ENCODE results near the gene NR0B2. TPM values are rescaled to one million over a fixed set of nuclear protein-coding genes. Genes with fewer than 3 reads are reported as not detected.

Gene NR0B2, protein sequence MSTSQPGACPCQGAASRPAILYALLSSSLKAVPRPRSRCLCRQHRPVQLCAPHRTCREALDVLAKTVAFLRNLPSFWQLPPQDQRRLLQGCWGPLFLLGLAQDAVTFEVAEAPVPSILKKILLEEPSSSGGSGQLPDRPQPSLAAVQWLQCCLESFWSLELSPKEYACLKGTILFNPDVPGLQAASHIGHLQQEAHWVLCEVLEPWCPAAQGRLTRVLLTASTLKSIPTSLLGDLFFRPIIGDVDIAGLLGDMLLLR
- not detected for total RNA-seq
- under 1 TPM in 1 of 3 donors, not detected in 2; 0.82 TPM for polyA plus RNA-seq

DNA sequence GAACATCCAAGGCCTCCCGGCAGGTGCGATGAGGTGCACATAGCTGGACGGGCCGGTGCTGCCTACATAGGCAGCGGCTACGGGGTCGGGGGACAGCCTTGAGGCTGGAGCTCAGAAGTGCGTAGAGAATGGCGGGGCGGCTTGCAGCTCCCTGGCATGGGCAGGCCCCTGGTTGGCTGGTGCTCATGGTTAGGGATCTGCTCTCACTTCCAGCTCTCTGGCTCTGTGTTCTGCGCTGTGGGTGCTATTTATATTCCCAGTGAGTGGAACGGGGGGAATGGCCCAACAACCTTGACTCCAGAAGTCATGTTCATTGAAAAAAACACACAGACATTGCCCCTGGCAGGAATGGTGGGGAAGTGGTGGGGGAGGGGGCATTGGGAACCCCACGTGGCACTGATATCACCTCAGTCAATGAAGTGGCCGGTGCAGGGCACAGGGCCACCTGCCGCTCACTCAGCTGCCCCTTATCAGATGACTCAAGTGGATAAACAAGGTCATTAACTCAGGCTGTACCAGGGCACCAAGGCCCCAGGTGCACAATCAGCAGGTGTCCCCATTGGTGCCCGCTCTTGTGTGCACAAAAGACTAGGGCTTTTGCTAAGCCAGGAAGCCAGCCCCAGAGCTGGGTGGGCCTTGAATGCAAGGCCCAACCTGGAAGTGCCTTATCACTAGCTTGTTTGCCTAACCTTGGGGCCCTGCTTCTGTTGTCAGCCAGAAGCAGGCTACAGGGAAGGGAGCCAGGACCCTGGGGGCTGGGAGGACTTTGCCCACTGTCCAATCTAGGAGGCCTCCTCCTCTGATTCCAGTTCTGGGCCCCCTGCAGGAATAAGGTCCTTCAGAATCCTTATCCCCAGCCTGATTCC lies at the start of gene NR0B2:
Gene NR0B2 (minus strand): TSS at position 222 of the 866 bp plus-strand sequence. CDS start 35 bp downstream, at position 187.
- 17 to 65% methylated on average over 16 of the region's 16 CpGs for WGBS, 2 donors
- intact Hi-C loops (cut with DNase I) = no loop called here
- Histone ChIP-seq H3K36me3 (no peaks in the 10 kb centered on the region), H3K27me3 (no peaks in the 10 kb centered on the region), H3K9me3 (no peaks in the 10 kb centered on the region), H3K4me3 (no peak within 1 kb of the TSS), H3K4me1 (no peaks in the 10 kb centered on the region), H3K27ac (no peak within 1 kb of the TSS)
- DNase-seq = no peak
- no peak for TF ChIP-seq POLR2A (IDR thresholded peaks at IDR 0.05)
- TF ChIP-seq, protein P1, sequence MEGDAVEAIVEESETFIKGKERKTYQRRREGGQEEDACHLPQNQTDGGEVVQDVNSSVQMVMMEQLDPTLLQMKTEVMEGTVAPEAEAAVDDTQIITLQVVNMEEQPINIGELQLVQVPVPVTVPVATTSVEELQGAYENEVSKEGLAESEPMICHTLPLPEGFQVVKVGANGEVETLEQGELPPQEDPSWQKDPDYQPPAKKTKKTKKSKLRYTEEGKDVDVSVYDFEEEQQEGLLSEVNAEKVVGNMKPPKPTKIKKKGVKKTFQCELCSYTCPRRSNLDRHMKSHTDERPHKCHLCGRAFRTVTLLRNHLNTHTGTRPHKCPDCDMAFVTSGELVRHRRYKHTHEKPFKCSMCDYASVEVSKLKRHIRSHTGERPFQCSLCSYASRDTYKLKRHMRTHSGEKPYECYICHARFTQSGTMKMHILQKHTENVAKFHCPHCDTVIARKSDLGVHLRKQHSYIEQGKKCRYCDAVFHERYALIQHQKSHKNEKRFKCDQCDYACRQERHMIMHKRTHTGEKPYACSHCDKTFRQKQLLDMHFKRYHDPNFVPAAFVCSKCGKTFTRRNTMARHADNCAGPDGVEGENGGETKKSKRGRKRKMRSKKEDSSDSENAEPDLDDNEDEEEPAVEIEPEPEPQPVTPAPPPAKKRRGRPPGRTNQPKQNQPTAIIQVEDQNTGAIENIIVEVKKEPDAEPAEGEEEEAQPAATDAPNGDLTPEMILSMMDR (IDR thresholded peaks at IDR 0.05) = no peak
- TF ChIP-seq EP300 (IDR thresholded peaks at IDR 0.05) = no peak
- TF ChIP-seq POLR2AphosphoS5 (IDR thresholded peaks at IDR 0.05) = no peak

DNA sequence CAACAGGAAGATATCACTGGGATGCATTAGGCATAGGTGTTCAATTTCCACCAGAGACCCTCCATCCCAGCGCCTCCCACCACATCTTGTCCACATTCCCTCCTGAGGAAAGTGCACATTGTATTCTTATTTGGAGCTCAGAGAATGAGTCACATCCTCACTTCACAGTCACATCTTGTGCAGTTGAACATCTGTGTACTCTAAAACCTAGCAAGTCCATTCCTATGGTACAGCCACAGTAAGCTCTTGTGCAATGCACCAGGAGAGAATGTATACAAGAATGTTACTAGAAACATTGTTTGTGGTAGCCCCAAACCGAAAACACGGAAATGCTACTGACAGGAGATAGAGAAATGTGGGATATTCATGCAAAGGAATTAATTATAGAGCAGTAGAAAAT lies 48.1 kb upstream of the NR0B2 start:
- TF ChIP-seq, protein P1 (IDR thresholded peaks at IDR 0.05) = no peak
- TF ChIP-seq POLR2AphosphoS5 (IDR thresholded peaks at IDR 0.05) (no peak), POLR2A (IDR thresholded peaks at IDR 0.05) (no peak), EP300 (IDR thresholded peaks at IDR 0.05) (no peak)
- intact Hi-C loops (cut with DNase I) = no loop called here
- Histone ChIP-seq H3K4me1 (peaks cover 0 to 13% (median 11%) of the 10 kb centered on the region in 4 donors), H3K27ac (no peak overlapping the region), H3K36me3 (no peaks in the 10 kb centered on the region), H3K27me3 (peaks cover 15 to 61% (median 37%) of the 10 kb centered on the region in 3 donors), H3K9me3 (no peaks in the 10 kb centered on the region), H3K4me3 (no peak overlapping the region)
- DNase-seq = no peak
- 72 to 81% methylated on average over 3 of the region's 3 CpGs for whole genome bisulfite sequencing, 2 donors

DNA sequence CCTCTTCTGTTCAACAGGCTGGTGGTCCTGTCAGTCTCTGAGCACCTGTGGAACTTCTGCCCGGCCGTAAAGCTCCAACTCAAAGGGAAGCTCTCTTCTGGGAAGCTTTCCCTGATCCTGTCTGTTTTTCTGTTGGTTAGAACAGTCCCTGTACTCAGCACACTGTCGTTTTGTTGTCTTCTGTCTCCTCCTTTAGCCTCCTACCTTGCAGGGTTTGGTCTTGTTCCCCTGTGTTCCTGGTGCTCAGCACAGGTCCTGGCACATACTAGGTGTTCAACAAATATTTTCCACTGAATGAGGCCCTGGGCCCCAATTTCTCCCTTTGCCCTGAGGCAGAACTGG lies 46.8 kb upstream of the NR0B2 start:
- intact Hi-C loops (cut with DNase I) = no loop called here
- H3K27ac ChIP-seq = no peak overlapping the region

DNA sequence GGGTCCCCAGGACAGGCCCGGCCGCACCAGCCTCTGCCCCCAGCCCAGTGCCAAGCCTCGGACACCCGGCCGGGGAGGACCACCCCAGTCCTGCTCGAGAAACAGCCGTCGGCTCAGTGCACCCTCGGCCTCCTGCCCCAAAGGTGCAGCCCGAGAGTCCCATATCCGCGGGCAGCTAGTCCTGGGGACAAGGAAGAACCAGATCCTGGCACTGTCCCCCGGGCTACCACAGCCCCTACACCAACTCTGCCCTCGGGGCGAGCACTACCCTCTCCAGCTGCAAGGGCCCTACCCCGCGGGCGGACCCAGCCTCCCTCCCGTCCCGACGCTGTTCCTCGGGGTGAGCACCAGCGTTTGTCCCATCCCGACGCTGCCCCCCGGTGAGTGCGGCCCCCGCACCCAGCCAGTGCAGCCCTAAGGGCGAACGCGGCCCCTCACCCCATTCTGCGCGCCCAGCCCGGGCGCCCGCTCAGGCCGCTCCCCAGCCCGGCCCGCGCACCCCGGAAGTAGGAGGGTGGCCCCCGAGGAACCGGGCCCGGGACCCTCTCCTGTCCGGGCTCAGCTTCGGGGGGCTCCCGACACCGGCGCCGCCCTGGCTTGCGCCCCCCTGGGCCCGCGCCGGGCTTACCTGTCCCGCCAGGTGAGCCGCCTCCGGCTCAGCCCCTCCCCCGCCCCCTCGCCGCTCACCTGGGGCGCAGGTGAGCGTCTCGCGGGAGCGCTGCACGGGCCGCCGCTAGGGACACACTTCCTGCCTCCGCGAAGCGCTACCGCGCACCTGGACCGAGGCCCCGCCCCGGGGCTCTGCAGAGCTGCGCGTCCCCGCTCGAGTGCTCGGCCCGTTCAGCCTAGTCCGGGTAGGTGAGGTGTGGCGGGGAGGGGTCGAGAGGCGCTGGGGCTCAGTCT lies 46.2 kb upstream of the NR0B2 start, which contains the start of gene KDF1:
Gene KDF1 (minus strand): TSS at position 747 of the 903 bp plus-strand sequence. CDS start 8,088 bp downstream, outside the sequence.
- WGBS, 2 donors = 1% methylated on average over 86 of the region's 86 CpGs
- intact Hi-C loops (cut with DNase I) = no loop called here

More for the DNA sequence above, 46.8 kb upstream of the NR0B2 start:
- Histone ChIP-seq H3K27me3 (peaks cover 15 to 65% (median 37%) of the 10 kb centered on the region in 3 donors), H3K9me3 (no peaks in the 10 kb centered on the region), H3K4me3 (no peak overlapping the region), H3K4me1 (peaks cover 0 to 13% (median 11%) of the 10 kb centered on the region in 4 donors), H3K36me3 (no peaks in the 10 kb centered on the region)
- TF ChIP-seq POLR2AphosphoS5 (IDR thresholded peaks at IDR 0.05) (no peak), EP300 (IDR thresholded peaks at IDR 0.05) (no peak), POLR2A (IDR thresholded peaks at IDR 0.05) (no peak)
- TF ChIP-seq, protein P1 (IDR thresholded peaks at IDR 0.05) = no peak
- no peak for DNase-seq
- WGBS, 2 donors = 10 to 24% methylated on average over 3 of the region's 3 CpGs

More for the DNA sequence above, 46.2 kb upstream of the NR0B2 start, which contains the start of gene KDF1:
- H3K36me3 ChIP-seq = no peaks in the 10 kb centered on the region
- no peak within 1 kb of the TSS for H3K27ac ChIP-seq
- peaks cover 0 to 13% (median 11%) of the 10 kb centered on the region in 4 donors for H3K4me1 ChIP-seq
- H3K9me3 ChIP-seq = no peaks in the 10 kb centered on the region
- H3K27me3 ChIP-seq = peaks cover 15 to 65% (median 37%) of the 10 kb centered on the region in 3 donors
- peak within 1 kb of the TSS in 3 of 4 donors; percentile 17 to 34 (median 34) for H3K4me3 ChIP-seq
- TF ChIP-seq, protein P1 (IDR thresholded peaks at IDR 0.05) = no peak
- no peak for TF ChIP-seq POLR2A (IDR thresholded peaks at IDR 0.05)
- no peak for TF ChIP-seq POLR2AphosphoS5 (IDR thresholded peaks at IDR 0.05)
- no peak for TF ChIP-seq EP300 (IDR thresholded peaks at IDR 0.05)
- no peak for DNase-seq
